K562 (cell line): ENCODE measurements around the gene PRMT6. TPM values are rescaled to one million over a fixed set of nuclear protein-coding genes. Genes with fewer than 3 reads are reported as not detected.

Source experiments
- BMI1 ChIP-seq: fragments of 150-350 bp; IDR thresholded peaks from 2 replicates; pipeline ENCODE4 v1.6.1; 2014; ENCODE audit warnings: low read length
- CXXC5 ChIP-seq: fragments of 250-450 bp; sonication (Bioruptor Pico); IDR thresholded peaks from 2 replicates; pipeline ENCODE4 v1.8.0; 2022; ENCODE audit warnings: inconsistent platforms, mild to moderate bottlenecking, moderate library complexity
- GATA2 ChIP-seq: sonication (generic); formaldehyde crosslinking; IDR thresholded peaks from 2 replicates; pipeline ENCODE4 v1.4.0; 2020; ENCODE audit warnings: mild to moderate bottlenecking, missing genetic modification reagents
- HMG20B ChIP-seq: fragments of 250-450 bp; sonication (Bioruptor Pico); IDR thresholded peaks from 2 replicates; pipeline ENCODE4 v1.5.0; 2021; ENCODE audit warnings: mild to moderate bottlenecking
- KDM5B ChIP-seq: fragments of 200-600 bp; sonication (generic); IDR thresholded peaks from 2 replicates; pipeline ENCODE4 v1.6.1; 2012; ENCODE audit warnings: low read depth, mild to moderate bottlenecking, moderate library complexity, low read length, control low read depth, inconsistent platforms; ENCODE audit not compliant: insufficient replicate concordance
- KLF16 ChIP-seq: IDR thresholded peaks from 2 replicates; pipeline ENCODE4 v1.6.1; 2016; ENCODE audit warnings: antibody characterized with exemption
- L3MBTL2 ChIP-seq: fragments of 450-650 bp; IDR thresholded peaks from 2 replicates; pipeline ENCODE4 v1.6.1; 2016; ENCODE audit warnings: mild to moderate bottlenecking, moderate library complexity
- PHTF2 ChIP-seq: fragments of 250-450 bp; sonication (Bioruptor Pico); IDR thresholded peaks from 2 replicates; pipeline ENCODE4 v1.5.0; 2021; ENCODE audit warnings: mild to moderate bottlenecking
- RB1 ChIP-seq: fragments of 450-650 bp; IDR thresholded peaks from 2 replicates; pipeline ENCODE4 v1.6.1; 2017; ENCODE audit warnings: low read depth, mild to moderate bottlenecking
- RUNX1 ChIP-seq: sonication (generic); IDR thresholded peaks from 2 replicates; pipeline ENCODE4 v1.6.1; 2016; ENCODE audit warnings: antibody characterized with exemption, low read depth
- SREBF1 ChIP-seq: fragments of 150-350 bp; IDR thresholded peaks from 2 replicates; pipeline ENCODE4 v1.6.1; 2014; ENCODE audit warnings: antibody characterized with exemption, low read depth, low read length, borderline replicate concordance
- SREBF2 ChIP-seq: sonication (generic); formaldehyde crosslinking; IDR thresholded peaks from 2 replicates; pipeline ENCODE4 v1.4.0; 2020; ENCODE audit warnings: mild to moderate bottlenecking, missing genetic modification reagents
- TCF3 ChIP-seq: sonication (generic); formaldehyde crosslinking; IDR thresholded peaks from 2 replicates; pipeline ENCODE4 v1.4.0; 2020; ENCODE audit warnings: mild to moderate bottlenecking, missing genetic modification reagents
- ZBTB8A ChIP-seq: fragments of 450-650 bp; IDR thresholded peaks from 2 replicates; pipeline ENCODE4 v1.6.1; 2018; ENCODE audit warnings: mild to moderate bottlenecking, moderate library complexity; ENCODE audit not compliant: partially characterized antibody
- ZFPM2 ChIP-seq: fragments of 250-450 bp; sonication (Bioruptor Pico); IDR thresholded peaks from 2 replicates; pipeline ENCODE4 v1.5.1; 2022; ENCODE audit warnings: mild to moderate bottlenecking
- ZNF121 ChIP-seq: sonication (generic); formaldehyde crosslinking; conservative IDR thresholded peaks from 2 replicates; pipeline ENCODE4 v1.8.0; 2022; ENCODE audit warnings: missing genetic modification reagents
- ZNF445 ChIP-seq: fragments of 250-450 bp; sonication (Bioruptor Pico); IDR thresholded peaks from 2 replicates; pipeline ENCODE4 v1.4.0; 2020; ENCODE audit warnings: low read depth, mild to moderate bottlenecking, moderate library complexity
- ZNF699 ChIP-seq: fragments of 250-450 bp; sonication (Bioruptor Pico); IDR thresholded peaks from 2 replicates; pipeline ENCODE4 v1.8.0; 2021; ENCODE audit warnings: mild to moderate bottlenecking, moderate library complexity; ENCODE audit not compliant: insufficient replicate concordance
- polyA plus RNA-seq, 8 experiments: library from polyadenylated mRNA; depleted of rRNA in 4 of 8; stranded (reverse) in 5 of 8; unstranded in 3 of 8; fragments of >200 nt; fragmentation: Nextera tagmentation in 2 of 8; fragmentation: Illumina TruSeq in 1 of 8; extraction: Ambion mirVana in 2 of 8; extraction: Trizol in 1 of 8; gene quantifications; 2 replicates each; pipeline versions ENCODE4 v1.2.1 to v1.2.3, GENCODE V29; 2011 to 2014; ENCODE audit warnings: inconsistent platforms in 1 of 8, missing spikeins in 1 of 8
- total RNA-seq, 7 experiments: library from RNA; depleted of rRNA in 6 of 7; stranded (reverse); fragments of >200 nt in 6 of 7; fragmentation: Illumina TruSeq in 2 of 7; extraction: Trizol in 2 of 7; gene quantifications; 2 replicates each; pipeline versions ENCODE4 v1.2.1 to v1.2.3, GENCODE V29; 2011 to 2021; ENCODE audit warnings: low replicate concordance in 1 of 7
- TF ChIP-seq, protein P1 (sequence below): sonication (generic); formaldehyde crosslinking; IDR thresholded peaks from 2 replicates; pipeline ENCODE4 v1.8.0; 2022; ENCODE audit warnings: mild to moderate bottlenecking, missing genetic modification reagents
- TF ChIP-seq, protein P2 (sequence below), 3 experiments: fragments of 200-800 bp in 1 of 3; sonication (Bioruptor generic) in 1 of 3; sonication (generic) in 1 of 3; formaldehyde crosslinking in 1 of 3; IDR thresholded peaks; 2 replicates each; pipeline versions ENCODE4 v1.6.1 to v1.8.0; 2016 to 2022; ENCODE audit warnings: mild to moderate bottlenecking in 2 of 3, missing compliant biosample characterization in 2 of 3, missing genetic modification characterization in 2 of 3, missing genetic modification reagents in 1 of 3
- TF ChIP-seq, protein P3 (sequence below), 2 experiments: fragments of 450-650 bp; IDR thresholded peaks; 2 replicates each; pipeline ENCODE4 v1.6.1; 2018; ENCODE audit warnings: mild to moderate bottlenecking in 2 of 2, low read depth in 1 of 2; ENCODE audit not compliant: partially characterized antibody in 2 of 2
- TF ChIP-seq, protein P4 (sequence below): fragments of 450-650 bp; IDR thresholded peaks from one replicate; pipeline ENCODE4 v1.6.1; 2018; ENCODE audit warnings: mild to moderate bottlenecking, moderate library complexity; ENCODE audit not compliant: partially characterized antibody

The PRMT6 gene
- total and polyA plus RNA-seq, 9 of the 15 experiments (the other 6 are each of a cell fraction or from before 2014, with no cell fraction given): 6.1 to 36.9 (median 29.4) TPM

DNA sequence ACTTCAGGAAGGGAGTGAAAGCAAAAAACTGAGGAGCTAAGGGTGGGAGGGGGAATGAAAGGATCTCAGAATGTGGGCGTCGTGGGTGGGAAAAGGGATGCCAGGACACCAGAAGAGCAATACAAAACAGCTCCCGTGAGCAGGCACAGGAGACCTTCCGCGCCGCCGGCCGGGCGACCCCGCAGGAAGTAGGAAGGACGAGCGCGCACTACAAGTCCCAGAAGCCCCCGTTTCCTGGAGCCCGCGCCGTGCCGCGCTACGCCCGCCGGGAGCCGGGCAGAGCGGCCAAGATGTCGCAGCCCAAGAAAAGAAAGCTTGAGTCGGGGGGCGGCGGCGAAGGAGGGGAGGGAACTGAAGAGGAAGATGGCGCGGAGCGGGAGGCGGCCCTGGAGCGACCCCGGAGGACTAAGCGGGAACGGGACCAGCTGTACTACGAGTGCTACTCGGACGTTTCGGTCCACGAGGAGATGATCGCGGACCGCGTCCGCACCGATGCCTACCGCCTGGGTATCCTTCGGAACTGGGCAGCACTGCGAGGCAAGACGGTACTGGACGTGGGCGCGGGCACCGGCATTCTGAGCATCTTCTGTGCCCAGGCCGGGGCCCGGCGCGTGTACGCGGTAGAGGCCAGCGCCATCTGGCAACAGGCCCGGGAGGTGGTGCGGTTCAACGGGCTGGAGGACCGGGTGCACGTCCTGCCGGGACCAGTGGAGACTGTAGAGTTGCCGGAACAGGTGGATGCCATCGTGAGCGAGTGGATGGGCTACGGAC lies at the start of gene PRMT6 (continued):
- TF ChIP-seq HMG20B (CRISPR knock-in tag) (no peak), RUNX1 (no peak), ZNF121 (CRISPR knock-in tag) (no peak), RB1 (peak; percentile 64; the same call in 1 of the 2 replicates), KDM5B (peak; percentile 57), ZBTB8A (no peak), ZNF445 (CRISPR knock-in tag) (no peak), CXXC5 (CRISPR knock-in tag) (peak; percentile 81), SREBF1 (no peak), TCF3 (CRISPR knock-in tag) (no peak), ZFPM2 (CRISPR knock-in tag) (no peak), PHTF2 (CRISPR knock-in tag) (no peak), L3MBTL2 (peak; percentile 73), BMI1 (no peak), GATA2 (CRISPR knock-in tag) (no peak), KLF16 (no peak), SREBF2 (CRISPR knock-in tag) (no peak), ZNF699 (CRISPR knock-in tag) (no peak)
- TF ChIP-seq, protein P1, sequence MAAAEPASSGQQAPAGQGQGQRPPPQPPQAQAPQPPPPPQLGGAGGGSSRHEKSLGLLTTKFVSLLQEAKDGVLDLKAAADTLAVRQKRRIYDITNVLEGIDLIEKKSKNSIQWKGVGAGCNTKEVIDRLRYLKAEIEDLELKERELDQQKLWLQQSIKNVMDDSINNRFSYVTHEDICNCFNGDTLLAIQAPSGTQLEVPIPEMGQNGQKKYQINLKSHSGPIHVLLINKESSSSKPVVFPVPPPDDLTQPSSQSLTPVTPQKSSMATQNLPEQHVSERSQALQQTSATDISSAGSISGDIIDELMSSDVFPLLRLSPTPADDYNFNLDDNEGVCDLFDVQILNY (CRISPR knock-in tag): no peak
- TF ChIP-seq, protein P2, sequence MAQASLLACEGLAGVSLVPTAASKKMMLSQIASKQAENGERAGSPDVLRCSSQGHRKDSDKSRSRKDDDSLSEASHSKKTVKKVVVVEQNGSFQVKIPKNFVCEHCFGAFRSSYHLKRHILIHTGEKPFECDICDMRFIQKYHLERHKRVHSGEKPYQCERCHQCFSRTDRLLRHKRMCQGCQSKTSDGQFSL (CRISPR knock-in tag; IDR thresholded peaks at IDR 0.05): no peak
- TF ChIP-seq, protein P2 (tag; IDR thresholded peaks at IDR 0.05): no peak
- TF ChIP-seq, protein P3, sequence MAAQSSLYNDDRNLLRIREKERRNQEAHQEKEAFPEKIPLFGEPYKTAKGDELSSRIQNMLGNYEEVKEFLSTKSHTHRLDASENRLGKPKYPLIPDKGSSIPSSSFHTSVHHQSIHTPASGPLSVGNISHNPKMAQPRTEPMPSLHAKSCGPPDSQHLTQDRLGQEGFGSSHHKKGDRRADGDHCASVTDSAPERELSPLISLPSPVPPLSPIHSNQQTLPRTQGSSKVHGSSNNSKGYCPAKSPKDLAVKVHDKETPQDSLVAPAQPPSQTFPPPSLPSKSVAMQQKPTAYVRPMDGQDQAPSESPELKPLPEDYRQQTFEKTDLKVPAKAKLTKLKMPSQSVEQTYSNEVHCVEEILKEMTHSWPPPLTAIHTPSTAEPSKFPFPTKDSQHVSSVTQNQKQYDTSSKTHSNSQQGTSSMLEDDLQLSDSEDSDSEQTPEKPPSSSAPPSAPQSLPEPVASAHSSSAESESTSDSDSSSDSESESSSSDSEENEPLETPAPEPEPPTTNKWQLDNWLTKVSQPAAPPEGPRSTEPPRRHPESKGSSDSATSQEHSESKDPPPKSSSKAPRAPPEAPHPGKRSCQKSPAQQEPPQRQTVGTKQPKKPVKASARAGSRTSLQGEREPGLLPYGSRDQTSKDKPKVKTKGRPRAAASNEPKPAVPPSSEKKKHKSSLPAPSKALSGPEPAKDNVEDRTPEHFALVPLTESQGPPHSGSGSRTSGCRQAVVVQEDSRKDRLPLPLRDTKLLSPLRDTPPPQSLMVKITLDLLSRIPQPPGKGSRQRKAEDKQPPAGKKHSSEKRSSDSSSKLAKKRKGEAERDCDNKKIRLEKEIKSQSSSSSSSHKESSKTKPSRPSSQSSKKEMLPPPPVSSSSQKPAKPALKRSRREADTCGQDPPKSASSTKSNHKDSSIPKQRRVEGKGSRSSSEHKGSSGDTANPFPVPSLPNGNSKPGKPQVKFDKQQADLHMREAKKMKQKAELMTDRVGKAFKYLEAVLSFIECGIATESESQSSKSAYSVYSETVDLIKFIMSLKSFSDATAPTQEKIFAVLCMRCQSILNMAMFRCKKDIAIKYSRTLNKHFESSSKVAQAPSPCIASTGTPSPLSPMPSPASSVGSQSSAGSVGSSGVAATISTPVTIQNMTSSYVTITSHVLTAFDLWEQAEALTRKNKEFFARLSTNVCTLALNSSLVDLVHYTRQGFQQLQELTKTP (IDR thresholded peaks at IDR 0.05; ENCODE audit: low read depth in 1 of 2, partially characterized antibody in 2 of 2): peak in 1 of 2 experiments; percentile 95
- TF ChIP-seq, protein P4, sequence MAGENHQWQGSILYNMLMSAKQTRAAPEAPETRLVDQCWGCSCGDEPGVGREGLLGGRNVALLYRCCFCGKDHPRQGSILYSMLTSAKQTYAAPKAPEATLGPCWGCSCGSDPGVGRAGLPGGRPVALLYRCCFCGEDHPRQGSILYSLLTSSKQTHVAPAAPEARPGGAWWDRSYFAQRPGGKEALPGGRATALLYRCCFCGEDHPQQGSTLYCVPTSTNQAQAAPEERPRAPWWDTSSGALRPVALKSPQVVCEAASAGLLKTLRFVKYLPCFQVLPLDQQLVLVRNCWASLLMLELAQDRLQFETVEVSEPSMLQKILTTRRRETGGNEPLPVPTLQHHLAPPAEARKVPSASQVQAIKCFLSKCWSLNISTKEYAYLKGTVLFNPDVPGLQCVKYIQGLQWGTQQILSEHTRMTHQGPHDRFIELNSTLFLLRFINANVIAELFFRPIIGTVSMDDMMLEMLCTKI: no peak
